SIG-M5 treated with dmso at 0.1 percent for 504 hours (cell line): ENCODE results near the gene DCC.

Experiments
- DNase-seq: peaks from one replicate; lab custom pipeline; 2025; ENCODE audit not compliant: unreplicated experiment; lab: John Stamatoyannopoulos, UW

The DCC gene

DNA sequence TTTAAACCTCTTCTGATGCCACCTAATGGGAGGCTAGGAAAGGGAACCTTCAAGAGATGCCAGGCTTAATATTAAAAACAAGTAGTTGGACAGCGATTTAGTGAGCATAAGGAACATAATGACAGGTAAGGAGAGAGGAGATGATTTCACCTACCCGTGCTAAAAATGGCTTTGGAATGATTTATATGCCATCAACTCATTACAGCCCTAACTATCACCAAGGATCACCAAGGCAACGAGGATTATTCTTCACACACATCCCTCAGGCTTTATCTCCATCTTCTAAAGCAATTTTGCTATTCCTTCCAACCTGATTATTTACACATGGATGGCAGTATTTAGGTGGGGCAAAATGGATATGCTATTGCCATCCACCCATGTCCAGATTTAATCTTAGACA is 237.8 kb downstream of the DCC start:
- DNase-seq = no peak

DNA sequence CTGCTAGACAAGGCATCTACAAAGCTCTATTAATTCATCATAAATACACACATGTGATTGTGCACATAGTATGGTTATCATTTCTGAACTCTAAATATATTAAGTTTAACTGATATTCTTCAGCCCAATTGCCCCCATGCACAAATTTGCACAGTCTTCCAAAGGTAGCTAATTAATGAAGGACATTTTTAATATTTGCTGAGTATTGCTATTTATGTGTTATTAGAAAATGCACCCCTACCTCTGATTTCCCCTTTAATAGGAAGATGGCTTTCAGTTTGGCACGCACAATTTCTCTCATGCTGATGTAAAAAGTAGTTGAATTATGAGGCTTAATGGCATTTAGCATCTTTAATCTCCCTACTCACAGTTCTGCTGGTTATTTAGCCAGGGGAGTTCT is 242.1 kb downstream of the DCC start:
- DNase-seq = no peak

DNA sequence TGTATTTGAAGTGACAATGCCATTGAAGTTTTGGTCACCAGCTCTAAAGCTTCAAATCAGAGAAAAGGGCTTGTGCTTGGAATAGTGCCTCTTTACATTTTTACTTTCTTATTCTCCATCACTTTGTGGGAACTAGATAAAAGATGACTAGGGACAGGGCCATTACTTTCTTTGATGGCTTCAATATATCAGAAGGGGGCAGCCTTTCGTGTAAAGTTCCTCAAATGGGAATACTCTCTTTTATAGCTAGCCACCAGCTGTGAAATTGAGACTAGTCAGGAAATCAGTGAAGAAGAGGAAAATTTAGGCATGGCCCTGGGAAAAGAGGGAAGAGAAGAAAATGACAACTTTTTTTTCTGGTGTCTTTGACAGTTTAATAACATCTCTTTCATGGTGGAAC is 242.5 kb downstream of the DCC start:
- DNase-seq = no peak

DNA sequence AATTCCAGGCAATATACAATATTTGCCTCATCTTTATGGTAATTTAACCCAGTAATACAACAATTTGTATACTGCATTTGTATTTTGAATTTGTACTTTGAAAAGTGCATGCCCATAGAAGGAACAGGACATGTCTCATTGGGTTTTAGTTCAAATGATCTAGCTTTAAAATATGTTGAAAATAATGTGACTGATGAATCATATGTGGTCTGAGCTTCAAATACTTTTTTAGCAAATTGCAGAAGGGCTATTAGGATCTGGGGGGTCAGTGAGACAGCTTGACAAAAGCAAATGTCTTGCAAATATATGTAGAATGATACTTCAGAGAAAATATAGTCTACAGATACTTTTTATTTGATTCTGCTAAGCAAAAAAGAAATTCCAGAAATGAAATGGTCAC is 248.9 kb downstream of the DCC start:
- DNase-seq = no peak

DNA sequence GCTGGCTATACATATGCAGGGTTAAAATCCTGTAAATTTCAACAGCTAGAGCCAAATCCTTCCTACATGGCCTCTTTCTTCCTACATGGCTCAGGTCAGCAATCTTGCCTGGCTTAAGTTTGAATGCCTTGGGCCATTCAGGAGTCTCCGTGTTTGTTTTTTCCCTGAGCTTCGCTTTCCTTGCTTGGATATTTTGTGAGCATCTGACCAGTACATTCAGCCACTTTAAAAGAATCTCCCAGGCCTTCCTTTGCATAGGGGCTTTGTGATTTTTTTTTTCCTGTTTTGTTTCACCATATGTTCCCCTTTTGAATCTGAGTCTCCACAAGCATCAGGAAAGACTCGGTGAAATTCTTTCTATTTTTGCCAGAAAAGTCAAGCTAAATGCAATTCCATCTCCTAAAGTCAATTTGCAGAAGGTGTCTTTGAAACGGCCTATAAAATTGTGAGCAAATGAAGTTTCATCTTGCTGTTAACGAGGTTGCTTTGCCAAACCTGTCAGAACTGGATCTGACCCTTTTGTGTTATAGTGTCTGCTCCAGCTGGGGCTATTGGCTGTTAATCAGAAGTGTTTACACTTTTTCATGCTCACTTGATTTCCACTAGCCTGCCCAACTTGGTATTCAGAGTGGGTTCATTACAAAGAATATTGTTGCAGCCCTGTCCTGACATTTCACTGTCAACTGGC is 256.9 kb downstream of the DCC start:
- no peak for DNase-seq

DNA sequence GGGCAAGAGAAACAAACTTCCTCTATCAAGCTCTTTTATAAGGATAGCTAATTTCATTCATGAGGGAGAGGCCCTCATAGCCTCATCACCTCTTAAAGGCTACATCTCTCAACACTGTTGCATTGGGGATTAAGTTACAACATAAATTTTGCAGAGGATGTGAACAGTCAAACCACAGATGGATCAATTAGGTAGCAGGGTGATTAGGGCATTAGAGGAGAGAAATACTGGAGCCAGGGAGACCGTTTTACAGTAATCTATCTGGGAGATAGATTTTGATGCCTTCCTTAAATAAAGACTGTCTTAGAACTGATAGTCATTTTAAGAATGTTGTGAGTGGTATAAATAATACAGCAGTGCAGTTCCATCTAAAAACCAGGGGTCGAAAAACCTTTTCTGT is 258.9 kb downstream of the DCC start:
- DNase-seq = no peak

DNA sequence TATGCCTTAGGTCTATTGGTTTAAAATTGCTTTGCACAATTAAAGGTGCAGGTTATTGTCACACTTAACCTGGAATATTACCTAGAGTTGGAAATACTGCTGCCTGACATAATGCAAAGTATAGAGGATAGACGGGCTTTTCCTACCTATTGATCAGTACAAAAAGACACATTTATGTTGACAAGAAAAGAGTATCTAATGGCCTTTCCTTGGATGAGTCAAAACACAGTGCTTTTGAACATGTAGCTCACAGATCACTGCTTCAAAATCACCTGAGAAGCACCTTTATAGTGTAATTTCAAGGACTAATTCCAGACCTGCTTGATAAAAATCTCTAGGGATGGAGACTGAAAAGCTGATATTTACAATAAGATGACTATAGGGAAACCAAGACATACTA is 262.8 kb downstream of the DCC start:
- DNase-seq = no peak

DNA sequence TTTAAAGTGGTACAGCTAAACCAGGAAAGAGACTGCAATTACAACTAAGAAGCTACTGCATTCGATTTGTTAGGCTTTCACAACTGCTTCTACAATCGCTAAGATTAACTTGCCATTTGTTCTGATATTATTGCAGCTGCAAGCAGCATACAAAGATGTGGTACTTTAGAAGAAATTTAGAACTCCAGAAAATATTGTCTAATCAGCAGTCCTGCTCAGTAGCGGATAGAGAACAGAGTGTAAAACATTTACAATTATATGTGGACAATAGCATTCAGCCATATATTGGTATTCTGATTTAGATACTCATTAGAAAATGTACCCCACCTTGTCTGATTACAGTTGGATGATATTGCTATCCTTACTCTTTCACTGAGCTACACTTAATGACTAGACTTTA is 265.3 kb downstream of the DCC start:
- no peak for DNase-seq

DNA sequence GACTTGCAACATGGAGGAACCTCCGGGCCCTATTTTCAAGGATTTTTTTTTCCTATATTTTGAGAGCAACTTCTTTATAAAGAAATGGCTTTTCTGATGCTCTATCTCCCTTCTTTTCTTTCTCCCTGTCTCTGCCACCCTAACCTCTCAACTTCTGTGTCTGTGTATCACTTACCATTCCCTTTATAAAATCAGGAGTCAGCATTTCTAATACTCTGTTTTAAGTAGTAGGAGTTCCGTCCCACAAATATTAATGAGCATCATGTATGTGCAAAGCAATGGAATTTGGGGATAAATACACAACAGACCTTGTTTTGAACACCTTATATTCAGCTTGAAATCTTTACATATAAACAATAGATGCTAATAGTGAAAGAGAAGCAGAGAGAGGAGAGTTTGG is 268.0 kb downstream of the DCC start:
- DNase-seq = no peak

DNA sequence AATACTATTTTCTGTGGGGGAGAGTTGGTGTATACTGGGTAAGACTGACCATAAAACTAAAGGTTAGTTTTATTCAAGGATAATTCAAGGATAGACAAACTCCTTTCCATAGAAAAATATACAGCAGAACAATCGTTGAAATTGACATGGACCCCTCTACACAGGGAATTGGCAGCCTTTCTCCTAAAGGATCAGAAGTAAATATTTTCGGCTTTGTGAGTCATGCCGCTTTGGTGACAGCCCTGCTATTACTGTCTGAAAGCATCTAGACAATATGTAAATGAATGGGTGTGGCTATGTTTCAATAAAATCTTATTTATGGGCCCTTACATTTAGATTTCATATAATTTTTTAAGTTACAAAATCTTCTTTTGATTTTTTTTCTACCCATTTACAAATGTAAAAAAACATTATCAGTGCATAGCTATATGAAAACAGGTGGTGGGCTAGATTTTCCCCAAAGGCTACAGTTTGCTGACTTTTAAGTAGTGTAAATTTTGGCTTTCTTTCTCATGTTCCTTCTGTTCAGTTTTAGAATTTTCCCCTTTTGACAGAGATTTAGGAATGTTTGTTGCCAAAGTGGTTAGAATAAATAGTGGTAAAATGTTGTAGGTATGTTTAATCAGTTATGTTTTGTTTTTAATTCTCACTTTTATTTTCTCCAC is 270.6 kb downstream of the DCC start:
- DNase-seq = no peak

DNA sequence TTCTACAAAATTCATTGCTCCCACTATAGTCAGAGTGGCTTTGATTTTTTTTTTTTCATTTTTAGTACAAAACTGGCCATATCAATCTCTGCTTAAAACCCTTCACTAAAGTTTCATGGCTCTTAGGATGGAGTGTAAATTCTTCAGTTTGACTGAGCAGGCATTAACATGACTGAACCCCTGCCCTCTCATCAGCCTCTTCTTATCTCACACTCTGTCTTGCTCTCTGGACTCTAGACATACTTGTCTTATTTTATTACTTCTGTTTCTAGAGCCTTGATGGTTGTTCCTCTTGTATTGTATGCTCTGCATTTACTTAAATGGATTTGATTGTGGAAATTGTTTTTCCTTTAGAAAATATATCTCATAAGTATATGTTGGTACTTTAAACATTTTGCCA is 272.4 kb downstream of the DCC start:
- DNase-seq = no peak

DNA sequence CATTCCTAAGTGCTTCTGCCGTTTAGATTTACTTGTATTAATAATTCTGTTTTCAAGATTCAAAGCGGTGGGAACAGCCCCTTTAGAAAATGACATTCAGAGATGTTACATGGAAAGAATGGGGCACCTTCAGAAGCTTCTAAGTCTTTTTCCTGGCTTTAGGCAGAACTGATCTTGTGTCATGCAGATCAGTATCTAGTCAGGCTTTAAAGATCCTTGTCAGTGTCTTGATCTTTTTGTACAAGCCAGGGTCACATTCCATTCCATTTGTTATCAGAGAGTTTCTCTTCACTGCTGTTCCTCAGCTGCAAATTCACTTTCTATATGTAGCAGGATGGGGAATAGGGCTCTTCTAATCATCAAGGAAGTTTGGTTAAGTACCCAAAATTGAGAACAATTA is 275.3 kb downstream of the DCC start:
- DNase-seq = no peak

DNA sequence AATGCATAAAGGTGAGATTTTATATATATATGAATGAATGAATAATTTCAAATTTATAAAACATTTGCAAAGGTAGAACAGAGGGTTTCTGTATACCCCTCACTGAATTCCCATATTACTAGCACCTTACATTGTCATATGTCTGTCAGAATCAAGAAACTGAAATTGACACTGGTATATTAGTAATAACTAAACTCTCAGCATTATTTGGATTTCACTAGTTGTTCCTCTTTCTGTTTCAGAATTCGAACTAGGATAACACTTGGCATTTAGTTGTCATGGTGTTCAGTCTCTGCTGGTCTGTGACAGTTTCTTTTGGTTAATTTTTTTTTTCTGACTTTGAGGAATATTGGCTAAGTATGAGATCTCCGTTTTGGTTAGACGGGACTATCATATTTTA is 275.9 kb downstream of the DCC start:
- no peak for DNase-seq

DNA sequence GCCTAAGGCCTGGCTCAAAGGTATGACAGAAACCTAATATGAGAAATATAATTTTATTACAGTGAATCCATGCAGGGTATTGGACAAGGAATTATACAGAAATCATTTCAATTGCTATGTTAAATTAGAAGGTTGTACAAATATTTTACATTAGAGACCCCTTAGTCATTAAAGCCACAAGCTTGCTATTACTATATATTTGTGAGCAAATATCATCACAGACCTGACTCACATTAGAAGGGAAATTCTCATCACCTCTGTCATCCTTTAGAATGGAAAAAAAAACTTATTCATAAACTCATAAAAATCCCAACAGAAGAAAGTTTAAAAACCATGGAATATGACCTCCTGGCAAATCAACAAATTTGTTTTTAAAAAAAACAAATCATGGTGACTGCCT is 277.9 kb downstream of the DCC start:
- DNase-seq = no peak

DNA sequence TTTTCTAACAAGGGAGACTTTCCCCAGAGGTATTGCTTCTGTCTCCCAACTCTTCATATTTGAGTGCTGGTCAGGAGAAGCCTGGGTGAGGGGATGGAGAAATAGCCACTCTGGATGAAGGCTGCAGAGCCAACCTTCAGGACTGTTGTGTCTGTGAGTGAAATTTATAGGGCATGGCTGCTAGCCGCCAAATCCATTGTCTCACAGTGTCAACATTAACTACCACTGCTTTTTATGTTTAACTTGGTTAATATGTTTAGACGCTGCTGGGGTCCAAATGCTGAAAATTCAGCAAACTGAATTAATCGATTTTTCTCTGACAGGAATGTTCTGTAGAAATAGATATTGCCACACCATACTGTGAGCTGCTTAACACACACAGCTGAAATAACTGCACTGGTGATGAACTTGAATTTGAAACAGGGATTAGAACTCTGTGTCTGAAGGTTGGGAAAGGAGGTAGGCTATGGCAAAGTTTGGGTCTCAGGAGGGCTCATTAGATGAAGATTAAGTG is 281.0 kb downstream of the DCC start:
- DNase-seq = no peak

DNA sequence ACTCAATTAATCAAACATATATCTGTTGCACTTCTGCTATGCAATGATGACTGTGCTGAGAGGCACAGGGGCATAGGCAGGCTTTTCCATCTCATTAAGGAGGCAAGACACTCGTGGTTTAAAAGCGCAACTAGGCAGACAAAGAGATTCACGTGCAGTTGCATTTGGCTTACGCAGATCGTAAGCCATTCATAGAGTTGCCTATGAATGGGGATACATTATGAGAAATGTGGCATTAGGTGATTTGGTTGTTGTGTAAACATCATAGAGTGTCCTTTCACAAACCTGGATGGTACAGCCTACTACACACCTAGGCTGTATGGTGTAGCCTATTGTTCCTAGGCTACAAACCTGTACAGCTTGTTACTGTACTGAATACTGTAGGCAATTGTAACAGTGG is 284.7 kb downstream of the DCC start:
- no peak for DNase-seq

DNA sequence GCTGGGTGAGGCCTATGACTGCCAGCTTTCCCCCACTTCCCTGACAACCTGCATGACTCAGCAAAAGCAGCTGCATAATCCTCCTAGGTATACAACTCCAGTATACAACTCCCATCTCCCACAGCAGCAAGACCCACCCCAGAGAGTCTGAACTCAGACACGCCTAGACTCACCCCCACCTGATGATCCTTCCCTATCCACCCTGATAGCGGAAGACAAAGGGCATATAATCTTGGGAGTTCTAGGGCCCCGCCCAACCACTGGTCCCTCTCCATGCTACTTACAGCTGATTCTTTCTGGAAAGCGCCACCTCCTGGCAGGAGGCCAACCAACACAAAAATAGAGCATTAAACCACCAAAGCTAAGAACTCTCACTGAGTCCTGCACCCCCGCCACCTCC is 296.5 kb downstream of the DCC start:
- DNase-seq = no peak

DNA sequence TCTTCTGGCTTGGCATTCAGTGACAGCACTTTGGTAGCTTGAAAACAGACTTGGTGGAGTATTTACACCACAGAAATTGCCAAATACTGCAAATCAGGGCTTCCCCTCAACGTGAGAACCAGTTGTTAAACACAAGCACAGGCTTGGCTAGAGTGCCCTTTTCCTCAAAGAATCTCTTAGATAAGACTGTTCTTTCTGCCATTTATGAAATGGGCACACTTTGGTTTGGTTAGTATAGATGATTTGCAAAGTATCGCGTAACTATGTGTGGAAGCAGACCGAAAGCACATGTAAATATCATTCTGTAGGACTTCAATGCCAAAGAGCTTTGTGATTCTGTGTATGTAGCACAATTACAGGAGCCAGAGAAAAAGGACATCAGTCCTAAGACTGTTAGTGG is 308.2 kb downstream of the DCC start:
- no peak for DNase-seq

DNA sequence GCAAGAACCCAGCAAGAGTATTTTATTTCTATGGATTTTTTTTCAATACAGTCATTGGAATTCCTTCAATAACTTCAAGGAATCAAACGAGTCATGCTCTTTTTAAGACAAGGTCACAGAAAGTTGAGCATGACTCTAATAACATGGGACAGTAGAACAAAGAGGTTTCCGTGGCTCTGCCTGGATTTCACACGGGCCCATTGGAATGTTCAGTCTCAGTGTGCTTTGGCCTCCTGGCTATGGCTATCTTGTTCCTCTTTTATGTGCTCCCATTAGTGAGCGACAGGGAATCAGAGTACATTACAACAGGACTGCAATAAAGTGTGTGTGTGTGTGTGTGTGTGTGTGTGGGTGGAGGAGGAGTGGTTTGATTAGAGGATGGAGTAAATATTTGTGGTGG is 312.4 kb downstream of the DCC start:
- no peak for DNase-seq

DNA sequence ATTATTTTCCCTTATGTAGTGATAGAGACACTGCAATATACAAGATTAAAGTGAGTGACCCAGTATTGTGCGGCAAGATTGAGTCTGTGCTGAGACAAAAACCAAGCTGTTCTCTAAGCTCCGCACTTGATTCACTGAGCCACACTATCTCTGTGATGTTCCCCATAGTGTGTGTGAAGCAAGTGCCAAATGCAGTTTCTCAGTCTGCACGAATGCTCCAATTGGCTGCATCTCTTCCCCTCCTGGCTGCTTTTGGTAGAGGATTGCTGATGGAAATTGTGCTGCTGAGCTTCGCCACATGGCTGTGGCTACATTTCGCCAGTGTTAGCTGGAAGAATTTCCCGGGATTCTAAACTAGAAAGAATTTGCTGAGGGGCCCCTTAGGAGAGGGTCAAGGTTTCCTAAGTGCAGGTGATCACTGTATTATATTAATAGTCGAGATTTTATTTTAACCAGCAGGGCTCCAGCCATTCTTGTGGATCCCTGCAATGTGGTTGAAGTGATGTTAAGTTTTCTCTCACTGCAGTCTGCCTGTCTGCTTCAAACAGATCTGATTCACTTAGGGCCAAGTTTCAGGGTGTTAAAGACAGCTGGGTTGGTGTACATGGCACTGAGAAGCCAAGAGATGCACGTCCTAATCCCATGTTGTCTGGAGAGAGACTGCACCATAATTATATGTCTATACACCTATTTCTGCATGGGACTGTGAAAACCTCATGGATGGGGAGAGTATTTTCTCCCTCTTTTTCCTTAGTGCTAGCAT is 317.2 kb downstream of the DCC start:
- DNase-seq = no peak

DNA sequence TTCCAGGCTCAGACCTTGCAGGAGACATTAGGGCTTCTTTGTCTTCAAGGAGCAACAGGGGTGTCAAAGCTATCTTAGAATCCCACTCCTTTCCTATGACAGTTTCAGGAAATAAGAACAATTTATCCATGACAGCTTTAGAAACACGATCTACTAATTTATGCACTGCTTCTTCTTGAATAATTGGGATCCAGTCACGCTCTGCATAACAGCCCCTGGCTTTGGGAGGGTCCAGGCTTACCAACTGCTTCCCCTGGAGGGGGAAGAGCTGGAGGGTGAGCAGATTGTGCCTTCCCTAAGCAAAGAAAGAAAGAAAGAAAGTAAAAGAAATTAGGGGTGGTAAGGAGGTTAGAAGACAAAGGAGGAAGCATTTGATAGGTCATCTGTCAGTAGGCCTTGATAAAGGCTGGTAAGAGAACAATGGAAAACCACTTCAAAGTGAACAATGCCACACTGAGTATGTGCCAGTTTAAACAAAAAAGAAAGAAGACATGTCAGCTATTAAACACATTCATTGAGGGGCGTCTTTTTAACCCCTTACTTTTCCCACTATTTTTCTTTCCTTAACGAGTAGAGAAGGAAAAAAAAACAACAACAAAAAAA is 327.6 kb downstream of the DCC start:
- no peak for DNase-seq

DNA sequence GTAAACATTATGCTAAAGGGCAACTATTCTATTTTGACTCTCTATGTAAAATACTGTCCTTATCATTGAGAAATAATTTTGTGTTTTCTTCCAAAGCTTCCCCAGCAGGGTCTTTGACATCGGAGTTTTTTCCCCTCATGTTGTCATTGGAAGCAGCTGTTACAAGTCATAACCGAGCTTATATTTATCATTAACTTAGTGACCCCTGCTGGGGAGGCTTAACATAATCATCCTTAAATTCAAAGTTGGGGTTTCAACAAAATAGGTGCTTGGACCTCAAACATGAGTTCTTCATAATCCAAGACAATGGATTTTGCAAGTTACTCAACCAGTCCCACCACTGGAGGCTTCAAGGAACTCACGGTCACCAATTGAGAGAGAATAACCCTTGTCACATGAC is 330.9 kb downstream of the DCC start:
- no peak for DNase-seq
